HG03196 (cell line): ENCODE measurements around the gene ASPHD2.

Experiments
- ATAC-seq: cut with Tn5 transposase; IDR thresholded peaks from one replicate; pipeline ENCODE4 v1.9.1; 2021; ENCODE audit not compliant: unreplicated experiment

Gene ASPHD2

DNA sequence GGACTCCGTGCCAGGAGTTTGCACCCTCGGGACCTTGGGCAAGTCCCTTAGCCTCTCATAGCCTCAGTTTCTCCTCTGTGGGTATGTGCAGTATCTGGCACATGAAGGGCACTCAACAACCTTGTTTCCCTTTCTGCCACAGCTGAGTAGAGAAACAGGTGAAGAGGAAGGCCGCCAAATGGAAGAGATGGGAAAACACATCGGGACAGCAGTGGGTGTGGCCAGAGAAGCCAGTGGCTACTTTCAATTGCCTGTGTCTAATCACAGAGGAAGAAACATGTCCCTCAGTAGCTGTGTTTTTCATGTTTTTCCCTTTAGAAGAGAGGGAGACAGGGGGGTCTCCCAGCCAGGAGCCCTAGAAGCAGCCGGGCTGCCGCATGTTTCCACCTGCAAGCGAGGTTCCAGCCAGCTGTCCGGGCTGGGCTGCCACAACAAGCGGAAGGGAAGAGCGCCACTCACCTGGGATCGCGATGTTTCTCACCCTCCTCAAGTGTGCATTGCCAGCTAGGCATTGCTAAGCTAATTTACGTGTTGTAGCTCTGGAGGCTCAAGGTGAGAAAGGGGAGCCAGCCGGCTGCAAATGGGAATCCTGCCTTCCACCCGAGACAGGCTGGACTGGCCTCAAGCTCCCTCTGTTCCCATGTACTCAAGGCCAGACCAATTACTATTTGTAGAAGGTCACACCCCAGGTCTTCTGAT, 16.7 kb downstream of the ASPHD2 start:
- ATAC-seq = no peak

DNA sequence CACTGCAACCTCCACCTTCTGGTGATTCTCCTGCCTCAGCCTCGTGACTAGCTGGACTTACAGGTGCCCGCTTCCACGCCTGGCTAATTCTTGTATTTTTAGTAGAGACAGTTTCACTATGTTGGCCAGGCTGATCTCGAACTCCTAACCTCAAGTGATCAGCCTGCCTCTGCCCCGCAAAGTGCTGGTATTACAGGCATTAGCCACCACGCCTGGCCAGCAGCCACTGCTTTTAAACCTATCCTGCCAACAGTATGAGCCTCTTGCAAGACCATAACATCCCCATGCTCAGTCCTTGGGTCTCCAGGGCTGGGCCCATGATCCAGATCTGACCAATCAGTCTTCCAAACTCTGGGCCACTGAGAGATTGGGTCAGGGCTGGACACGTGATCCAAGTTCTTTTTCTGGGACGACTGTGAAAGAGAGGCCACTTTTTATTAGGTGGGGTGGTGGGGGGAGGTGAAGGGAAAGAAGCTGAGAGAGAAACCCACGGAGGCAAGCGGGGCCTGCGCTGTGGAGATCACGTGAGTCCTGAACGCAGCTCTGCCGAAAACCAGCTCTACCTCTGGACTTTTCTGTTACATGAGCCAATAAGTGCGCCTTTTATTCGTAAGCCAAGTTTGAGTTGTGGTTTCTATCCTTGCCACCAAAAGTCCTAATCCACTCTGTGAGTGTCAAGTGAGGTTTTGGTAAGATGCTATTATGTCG, 17.9 kb downstream of the ASPHD2 start:
- no peak for ATAC-seq

DNA sequence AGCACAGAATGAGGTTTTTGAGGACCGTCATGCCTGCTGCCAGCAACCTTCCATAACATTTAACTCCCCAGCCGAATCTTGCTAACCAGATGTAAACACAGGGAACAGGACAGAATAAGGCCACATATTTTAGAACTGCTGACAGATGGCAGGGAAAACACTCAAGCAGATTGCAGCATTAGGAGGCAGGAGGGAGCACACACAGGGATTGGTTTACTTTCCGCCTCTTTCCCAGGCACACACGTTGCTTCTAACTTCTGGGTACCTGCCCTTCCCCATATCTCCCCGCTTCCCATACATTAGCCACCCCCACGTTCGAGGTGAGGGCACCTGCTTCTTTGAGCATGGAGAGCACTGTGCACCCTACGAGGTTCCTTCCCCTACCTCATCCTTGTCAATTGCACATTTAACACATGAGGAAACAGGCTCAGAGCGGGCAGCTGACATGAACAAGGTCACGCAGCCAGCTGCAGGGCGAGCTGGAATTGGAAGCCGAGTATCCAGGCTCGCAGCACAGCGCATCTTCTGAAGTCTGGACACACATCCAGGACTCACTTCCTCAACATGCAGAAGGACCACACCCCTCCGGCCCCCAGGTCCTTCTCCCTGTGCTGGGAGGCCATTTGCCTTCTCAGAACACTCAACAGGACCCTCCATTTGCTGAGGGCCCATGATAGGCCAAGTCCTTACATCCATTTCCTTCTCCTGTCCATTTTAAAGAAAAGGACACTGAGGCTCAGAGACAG, 18.7 kb downstream of the ASPHD2 start:
- no peak for ATAC-seq

DNA sequence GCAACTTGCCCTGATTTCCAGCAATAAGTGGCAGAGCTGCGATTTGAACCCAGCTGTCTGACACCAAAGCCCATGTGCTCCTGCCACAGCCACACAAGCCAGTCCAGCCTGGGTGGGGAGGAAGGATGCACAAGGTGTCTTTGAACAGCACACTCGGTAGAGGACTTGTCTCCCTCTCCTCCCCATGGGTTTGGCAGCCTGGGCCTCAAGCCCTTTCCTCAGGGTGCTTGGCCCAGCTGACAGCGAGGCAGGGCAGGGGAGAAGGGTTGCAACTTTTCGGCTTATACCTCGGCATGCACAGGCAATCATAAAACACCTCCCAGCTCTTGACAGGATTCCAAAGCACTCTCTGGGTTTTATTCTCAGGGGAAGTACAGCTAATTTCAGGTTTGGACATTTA, 19.3 kb downstream of the ASPHD2 start:
- no peak for ATAC-seq

DNA sequence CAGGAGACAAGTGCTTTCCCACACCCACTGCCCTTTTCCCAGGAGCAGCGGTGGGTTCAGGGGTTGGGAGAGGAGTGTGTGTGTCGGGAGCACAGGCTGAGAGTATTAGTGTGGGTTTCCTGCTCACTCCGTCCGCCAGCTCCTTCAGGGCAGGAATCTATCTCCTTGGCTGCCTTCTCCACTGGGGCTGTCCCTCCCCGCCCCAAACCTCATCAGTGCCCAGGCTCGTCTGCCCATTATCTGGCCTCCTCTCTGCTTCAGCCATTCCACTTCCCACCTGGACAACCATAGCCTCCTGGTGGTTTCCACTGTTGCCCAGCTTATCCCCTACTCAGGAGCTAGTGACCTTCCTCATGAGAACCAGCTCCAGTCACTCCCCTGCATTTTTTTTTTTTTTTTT, 19.9 kb downstream of the ASPHD2 start:
- no peak for ATAC-seq

DNA sequence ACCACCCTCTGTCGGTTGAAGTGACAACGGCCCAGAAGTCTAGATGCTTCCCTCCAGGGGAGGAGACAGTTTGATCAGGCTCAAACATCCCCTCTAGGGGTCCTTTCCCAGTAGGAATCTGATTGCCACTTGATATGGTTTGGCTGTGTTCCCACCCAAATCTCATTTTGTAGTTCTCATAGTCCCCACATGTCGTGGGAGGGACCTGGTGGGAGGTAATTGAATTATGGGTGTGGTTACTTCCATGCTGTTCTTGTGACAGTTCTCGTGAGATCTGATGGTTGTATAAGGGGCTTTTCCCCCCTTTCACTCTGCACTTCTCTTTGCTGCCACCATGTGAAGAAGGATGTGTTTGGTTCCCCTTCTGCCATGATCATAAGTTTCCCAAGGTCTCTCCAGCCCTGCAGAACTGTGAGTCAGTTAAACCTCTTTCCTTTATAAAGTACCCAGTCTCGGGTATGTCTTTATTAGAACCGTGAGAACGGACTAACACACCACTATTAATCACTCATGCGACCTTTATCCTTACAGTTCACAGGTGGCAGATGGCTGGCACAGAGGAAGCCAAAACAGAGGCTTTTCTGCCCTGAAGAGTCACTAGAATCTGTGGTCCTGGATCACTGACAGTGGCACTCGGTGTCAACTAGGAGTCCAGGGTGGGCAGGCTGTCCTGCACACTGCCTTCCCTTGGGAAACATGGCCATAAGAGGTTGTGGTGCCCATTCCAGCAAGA, 21.6 kb downstream of the ASPHD2 start:
- ATAC-seq = no peak

DNA sequence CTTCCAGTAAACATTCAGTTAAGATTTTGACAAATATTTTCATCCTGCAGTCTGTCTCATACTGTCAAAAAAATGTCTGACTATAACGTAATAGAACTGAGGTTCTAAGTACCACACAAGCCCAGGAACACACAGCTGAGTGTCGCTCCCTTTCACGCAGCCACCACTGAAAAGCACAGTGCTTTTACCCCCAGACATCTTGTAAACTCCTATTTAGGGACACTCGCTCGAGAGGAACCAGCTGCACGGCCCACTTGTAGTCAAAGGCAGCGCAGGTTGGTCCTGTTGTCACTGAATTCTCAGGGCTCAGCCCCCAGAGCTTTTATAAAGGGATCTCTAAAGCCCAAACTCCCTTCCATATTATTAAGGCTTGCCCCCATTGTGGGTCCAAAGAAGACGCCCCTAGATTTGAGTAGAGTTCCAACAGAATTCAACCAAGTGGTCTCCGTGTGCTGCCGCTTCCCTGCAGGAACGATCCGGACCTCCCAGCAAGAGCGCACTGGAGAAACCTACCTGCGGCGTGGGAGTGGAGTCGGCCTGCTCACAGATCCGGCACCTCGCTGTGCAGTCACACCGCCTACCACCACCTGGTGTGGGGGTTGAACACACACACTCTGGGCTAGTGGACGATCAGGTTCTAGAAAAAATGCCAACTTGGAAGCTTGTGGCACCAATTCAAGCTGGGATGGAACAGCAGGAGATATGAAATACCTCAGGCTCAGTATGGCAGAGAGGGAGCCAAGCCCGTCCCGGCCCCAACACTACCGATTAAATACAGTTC, 23.4 kb downstream of the ASPHD2 start:
- ATAC-seq = no peak

DNA sequence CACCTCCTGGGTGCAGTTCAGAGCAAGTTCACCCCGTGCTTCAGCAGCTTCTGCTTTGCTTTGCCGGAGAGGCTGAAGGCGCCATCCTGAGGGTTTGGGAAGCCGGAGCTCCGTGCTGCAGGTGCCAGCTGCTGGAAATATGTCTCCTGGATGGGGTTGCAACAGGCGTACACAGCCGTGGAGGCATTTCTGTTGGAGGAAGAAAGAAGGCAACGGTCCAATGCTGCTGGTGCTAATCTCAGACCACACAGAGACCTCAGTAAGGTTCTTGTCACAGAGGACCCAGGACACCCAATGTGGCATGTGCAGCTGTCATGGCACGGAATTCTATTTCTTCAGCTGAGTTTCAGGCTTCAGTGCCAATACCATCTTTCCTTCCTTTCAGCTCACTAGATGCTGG, 24.2 kb downstream of the ASPHD2 start:
- ATAC-seq = no peak

DNA sequence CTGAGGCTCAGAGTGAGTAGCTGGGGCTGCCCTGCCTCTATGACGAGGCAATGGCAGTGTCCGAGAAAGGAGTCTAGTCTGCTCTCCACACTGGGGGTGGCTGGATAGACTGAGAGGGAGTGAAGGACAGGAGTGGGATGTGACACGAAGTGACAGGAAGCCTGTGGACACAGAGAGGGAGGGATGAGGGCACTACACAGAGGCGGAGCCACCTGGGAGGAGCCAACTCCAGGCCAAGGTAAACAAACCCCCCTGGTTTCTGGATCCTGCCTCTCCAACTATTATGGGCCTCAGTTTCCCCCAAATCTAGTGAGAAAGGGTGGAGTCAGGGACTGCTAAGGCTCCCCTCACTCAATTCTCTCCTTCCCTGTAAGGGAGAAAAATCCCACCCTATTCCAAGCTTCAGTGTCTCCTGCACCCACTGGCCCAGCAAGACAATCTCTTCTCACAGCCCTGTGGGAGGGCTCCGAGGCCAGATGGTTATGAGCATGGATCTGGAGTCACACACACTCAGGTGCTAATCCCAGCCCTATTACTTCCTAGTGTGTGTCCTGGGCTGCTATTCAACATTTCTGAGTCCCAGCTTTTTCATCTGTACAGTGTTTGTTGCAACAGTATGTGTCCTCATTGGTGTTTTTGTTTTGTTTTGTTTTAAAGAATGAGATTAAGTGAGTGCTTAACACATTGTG, 24.9 kb downstream of the ASPHD2 start:
- ATAC-seq = no peak

DNA sequence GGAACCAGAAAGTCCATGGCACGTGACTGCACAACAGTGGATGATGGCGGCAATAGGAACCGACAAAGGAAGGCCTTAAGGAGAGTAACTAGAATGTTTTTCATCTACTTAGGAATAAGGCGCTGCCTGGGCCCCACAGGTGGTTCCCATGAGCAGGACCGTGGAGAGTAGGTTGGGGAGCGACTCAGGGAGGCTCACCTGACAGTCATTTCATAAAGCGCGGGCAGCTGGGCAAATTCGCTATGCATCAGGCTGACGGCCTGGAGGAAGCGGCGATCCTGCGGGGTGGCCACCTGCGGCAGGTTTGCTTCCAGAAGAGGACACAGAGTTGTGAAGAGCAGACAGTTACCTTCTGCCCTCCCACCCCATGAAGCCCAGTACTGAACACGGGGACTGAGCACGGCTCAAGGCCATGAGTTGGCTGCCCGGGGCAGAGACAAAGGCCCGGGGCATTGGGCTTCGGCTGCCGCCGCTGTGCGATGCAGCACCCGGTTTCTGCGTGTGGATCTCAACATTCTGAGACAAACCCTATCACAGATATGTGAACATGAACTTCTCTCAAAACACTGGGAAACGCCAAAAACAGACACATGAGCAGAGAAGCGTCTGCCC, 28.7 kb downstream of the ASPHD2 start:
- no peak for ATAC-seq

DNA sequence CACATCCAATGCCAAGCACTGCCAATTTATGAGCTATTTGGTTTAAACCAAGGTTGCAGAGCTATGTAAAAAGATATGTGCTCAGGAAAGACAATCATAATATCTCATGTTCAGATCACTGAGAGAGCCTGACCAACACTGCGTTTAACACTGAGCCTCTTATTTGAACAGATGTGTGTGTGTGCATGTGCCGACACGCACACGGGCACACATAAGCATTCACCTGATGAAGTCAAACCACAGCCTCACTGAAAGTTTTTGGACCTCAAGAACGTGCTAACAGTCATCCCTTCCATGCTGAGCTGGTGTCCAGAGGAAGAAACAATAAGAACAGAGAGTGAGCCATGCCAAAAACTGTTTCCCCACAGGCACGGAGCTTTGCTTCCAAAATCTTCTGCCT, 31.1 kb downstream of the ASPHD2 start:
- ATAC-seq = no peak

DNA sequence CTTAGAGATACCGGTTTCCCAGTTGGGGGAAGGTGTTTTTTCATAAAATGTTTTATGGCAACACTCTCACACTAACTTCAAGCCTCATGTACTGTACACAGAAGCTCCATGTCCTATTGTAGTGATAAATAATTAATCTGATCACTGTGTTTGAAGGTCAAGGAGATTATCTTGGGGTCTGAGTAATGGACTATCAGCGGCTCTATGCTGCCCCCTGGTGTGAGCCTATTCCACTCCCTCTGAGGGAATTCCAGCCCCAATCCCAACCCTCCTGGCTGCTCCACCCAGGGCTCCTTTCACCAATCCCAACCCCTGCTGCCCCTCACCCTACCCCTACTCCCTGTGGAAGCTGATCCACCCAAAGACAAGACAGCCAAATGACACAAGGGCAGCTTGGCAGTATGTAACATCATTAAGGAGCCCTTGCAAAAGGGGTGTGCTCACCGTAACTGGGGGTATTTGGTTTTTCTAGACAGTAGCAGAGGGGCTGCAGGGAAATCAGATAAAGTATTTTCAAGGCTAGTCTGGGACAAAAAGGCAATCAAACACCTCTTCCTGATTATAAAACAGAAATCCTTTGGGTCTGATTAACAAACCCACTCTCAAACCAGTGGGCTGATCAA, 32.2 kb downstream of the ASPHD2 start:
- ATAC-seq = no peak

DNA sequence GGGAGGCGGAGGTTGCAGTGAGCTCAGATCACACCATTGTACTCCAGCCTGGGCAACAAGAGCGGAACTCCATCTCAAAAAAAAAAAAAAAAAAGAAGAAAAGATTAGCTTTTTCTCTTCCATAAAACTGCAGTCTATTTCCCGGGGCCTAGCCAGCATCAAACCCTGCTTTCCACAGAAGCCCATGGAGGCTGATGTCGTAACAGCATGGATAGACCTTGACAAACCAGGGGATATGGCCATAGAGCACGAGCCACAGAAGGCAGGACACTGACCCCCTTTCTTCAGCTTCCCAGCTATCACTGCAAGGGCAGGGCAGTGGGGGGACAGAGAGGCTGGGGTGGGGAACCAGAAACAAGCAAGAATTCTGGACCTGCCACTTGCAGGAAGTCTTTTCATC, 33.0 kb downstream of the ASPHD2 start:
- ATAC-seq = no peak

DNA sequence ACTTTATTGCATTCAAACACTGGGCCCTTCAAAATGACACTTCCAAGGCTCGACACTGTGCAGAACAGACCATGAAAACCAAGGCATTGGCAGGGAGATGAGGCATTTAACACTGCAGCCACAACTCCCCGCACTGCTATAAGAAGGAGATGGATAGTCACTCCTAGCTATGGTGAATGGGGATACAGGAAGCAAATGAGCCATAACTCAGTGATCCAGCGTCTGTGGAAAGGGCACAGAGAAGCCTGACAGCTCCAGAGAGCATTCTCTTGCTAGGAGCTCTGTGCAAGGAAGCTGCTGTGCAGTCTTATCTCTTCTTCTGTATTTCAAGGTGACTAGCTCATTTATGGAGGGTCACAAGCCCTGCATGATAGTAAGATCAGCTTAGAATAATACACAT, 33.6 kb downstream of the ASPHD2 start:
- ATAC-seq = no peak

DNA sequence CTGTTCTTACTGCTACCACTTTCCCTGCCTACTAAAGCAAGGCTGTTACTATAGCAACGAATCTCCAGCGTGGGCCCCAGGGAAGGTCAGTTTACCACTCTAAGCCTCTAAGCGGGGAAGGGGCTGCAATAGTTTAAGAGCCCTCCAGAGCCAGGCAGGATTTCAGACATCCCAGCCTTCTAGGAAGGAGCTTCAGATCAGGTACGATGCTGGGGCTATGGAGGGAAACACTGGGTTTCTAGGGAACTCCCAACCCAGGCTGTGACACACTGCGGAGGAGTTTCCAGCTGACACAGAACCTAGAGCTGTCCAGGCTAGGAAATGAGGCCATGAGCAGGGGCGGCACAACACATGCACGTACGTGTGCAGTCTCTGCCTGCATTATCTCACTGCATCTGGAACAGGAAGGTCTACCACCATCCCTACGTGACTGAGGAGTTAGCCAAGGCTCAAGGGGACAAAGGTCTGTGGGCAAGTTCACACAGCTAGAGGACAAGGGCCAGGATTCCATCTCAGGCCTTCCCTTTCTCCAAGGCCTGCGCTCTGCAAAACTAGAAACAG, 34.1 kb downstream of the ASPHD2 start:
- no peak for ATAC-seq

DNA sequence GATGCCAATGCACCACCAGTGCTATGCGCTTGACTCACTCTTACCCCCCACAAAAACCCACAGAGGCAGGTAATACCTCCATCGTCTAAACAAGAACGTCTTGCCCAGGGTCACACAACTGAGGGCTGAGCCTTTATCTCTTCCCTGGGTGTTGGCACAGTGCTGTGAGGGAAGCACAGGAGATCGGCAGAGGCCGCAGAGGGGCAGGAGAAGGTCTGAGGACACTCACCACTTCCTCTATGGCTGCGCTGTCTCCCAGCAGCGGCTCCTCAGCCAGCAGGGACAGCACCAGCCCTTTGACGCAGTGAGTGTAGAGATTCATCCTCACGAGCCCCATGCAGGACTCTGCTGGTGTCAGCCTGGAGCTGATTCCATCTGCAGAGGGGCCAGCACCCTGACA, 34.6 kb downstream of the ASPHD2 start:
- ATAC-seq = no peak

DNA sequence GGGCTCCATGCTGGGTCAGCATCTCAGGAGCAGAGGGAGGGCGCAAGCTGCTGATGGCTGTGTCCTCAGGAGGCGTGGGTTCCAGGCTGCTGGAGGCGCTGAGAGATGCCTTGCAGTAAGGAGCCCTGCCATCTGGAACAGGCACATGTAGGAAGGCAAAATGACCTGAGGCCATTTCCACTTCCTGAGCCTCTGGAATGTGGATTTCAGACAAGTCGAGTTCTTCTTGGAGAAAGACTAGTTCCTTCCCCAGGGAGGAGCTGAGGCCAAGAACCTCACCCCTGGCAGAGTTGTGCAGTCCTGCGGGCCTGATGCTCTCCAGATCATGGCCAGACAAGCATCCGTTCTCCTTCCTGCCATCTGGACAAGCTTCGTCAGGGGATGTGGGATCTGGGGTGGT, 35.3 kb downstream of the ASPHD2 start:
- ATAC-seq = no peak

DNA sequence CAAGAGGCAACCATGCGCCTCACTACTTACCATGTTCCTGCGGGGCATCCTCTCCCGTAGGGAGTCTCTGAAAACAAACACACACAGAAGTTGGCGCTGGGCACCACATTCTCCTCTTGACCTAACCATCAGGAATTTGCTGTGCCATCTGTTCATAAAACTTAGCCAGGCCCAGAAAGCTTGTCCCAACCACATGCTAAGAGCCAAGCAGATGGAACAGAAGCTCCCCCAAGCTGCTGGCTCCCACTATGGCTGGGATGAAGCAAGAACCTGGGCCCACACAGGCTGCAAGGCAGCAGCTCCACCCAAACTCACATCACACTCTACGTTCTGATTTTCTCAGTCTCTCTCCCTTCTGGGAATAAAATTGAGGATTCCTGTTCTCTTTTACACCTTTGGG, 37.1 kb downstream of the ASPHD2 start:
- ATAC-seq = no peak

DNA sequence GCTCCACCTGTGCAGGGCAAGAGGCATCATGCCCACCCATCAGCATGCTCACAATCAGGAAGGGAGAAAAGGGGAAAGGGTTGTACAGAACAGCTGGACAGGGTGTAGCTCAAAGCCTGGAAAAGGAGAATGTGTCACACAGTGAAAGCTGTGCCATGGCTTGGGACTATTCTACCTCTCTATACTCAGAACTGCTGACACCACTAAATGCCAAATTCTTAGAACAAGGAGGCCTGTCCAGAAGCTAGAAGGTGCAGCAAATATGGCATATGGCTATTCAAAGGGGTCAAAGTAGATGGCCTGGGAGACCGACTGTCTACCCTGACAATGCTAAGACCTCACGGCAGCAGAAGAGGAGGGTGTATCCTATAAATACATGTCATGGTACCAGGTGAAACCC, 41.7 kb downstream of the ASPHD2 start:
- no peak for ATAC-seq
